ENCODE results near the gene GPR135.

GRCh38 chr14:59427653-59428580 lies 37.3 kb downstream of the GPR135 start:
- TF ChIP-seq ZFP30 (CRISPR knock-in tag; IDR thresholded peaks at IDR 0.05) (no peak), RARB (CRISPR knock-in tag; IDR thresholded peaks at IDR 0.05) (no peak), TCF4 (CRISPR knock-in tag; IDR thresholded peaks at IDR 0.05; ENCODE audit: borderline replicate concordance) (no peak), TOX (CRISPR knock-in tag; IDR thresholded peaks at IDR 0.05; ENCODE audit: borderline replicate concordance) (no peak)

Data from SK-N-SH treated with all-trans-retinoic acid at 6 μM for 48 hours (cell line).